Skeletal muscle tissue (tissue), 4 donors: ENCODE measurements around the gene CACNG6. TPM values are rescaled to one million over a fixed set of nuclear protein-coding genes. Genes with fewer than 3 reads are reported as not detected.

ENCODE experiments used
- H3K27ac ChIP-seq: one replicate; pipeline ENCODE4 v1.7.0; 2013; ENCODE audit warnings: mild to moderate bottlenecking, low read depth, low read length, inconsistent platforms
- H3K27me3 ChIP-seq, 3 donors: one replicate each; pipeline ENCODE4 v1.7.0; 2013; ENCODE audit warnings: low read length in 3 of 3; ENCODE audit not compliant: control insufficient read depth in 3 of 3, insufficient read depth in 3 of 3
- H3K36me3 ChIP-seq, 3 donors: one replicate each; pipeline ENCODE4 v1.7.0; 2013; ENCODE audit warnings: low read length in 3 of 3; ENCODE audit not compliant: control insufficient read depth in 3 of 3, insufficient read depth in 3 of 3
- H3K4me1 ChIP-seq, 3 donors: one replicate each; pipeline ENCODE4 v1.7.0; 2013; ENCODE audit warnings: low read length in 3 of 3, mild to moderate bottlenecking in 3 of 3; ENCODE audit not compliant: control insufficient read depth in 3 of 3, insufficient read depth in 3 of 3
- H3K4me3 ChIP-seq, 3 donors: one replicate each; pipeline ENCODE4 v1.7.0; 2013; ENCODE audit warnings: low read length in 3 of 3
- H3K9ac ChIP-seq, 3 donors: one replicate each; pipeline ENCODE4 v1.7.0; 2013; ENCODE audit warnings: low read length in 3 of 3, mild to moderate bottlenecking in 3 of 3, moderate library complexity in 2 of 3, low read depth in 1 of 3
- H3K9me3 ChIP-seq, 3 donors: one replicate each; pipeline ENCODE4 v1.7.0; 2013; ENCODE audit warnings: low read length in 3 of 3; ENCODE audit not compliant: control insufficient read depth in 3 of 3
- total RNA-seq: library from RNA; depleted of rRNA; stranded (reverse); fragments of >200 nt; gene quantifications from one replicate; pipeline ENCODE4 v1.2.3, GENCODE V29; 2014
- donor health status: Osteomylitis.

The CACNG6 gene
- total RNA-seq, 1 donor from 2014 or later = 17.7 TPM

DNA sequence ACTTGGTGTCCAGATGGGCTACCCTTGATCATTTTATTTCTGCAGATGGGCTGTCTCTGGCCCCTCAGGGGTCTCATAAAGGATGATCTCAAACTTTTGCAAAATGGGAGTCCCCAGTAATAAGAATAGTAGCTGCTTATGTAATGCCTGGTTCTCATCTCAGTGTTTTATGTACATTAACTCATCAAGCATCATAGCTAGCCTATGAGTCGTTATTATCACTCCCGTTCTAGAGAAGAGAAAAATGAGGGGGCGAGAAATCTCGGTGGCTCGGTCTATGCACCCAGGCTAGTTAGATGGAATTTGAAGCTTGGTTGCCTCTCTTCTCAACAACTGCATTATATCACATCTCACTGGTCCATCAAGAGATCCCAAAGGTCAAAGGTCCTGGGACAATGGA, 3.4 kb downstream of the CACNG6 start:
- Histone ChIP-seq H3K4me3 (peak overlapping the region in 2 of 3 donors; percentile 57 to 76), H3K36me3 (peaks cover 5 to 7% (median 7%) of the 10 kb centered on the region in 3 donors), H3K4me1 (peaks cover 24 to 39% (median 28%) of the 10 kb centered on the region in 3 donors), H3K9me3 (no peaks in the 10 kb centered on the region), H3K27me3 (peaks cover 4 to 23% (median 14%) of the 10 kb centered on the region in 3 donors), H3K27ac (no peak overlapping the region), H3K9ac (no peak overlapping the region)

DNA sequence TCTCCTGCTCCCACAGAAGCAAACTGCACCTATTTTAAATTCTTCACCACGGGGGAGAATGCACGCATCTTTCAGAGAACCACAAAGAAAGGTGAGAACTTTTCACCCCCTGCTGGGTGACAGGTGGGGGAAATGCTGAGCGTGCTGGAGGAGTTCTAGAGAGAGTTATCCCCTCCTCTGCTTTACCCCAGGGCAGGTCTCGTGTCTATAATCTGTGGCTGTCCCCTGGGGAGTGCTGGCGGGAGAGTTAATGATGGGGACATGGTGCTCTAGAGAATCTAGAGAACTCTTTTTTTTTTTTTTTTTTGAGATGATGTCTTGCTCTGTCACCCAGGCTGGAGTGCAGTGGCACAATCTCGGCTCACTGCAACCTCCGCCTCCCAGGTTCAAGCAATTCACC, 6.8 kb downstream of the CACNG6 start:
- H3K36me3 ChIP-seq = peaks cover 11 to 26% (median 12%) of the 10 kb centered on the region in 3 donors
- peaks cover 20 to 31% (median 22%) of the 10 kb centered on the region in 3 donors for H3K4me1 ChIP-seq
- H3K9ac ChIP-seq = no peak overlapping the region
- no peak overlapping the region for H3K27ac ChIP-seq
- H3K9me3 ChIP-seq = no peaks in the 10 kb centered on the region
- H3K4me3 ChIP-seq = no peak overlapping the region
- peaks cover 4 to 18% (median 10%) of the 10 kb centered on the region in 3 donors for H3K27me3 ChIP-seq

DNA sequence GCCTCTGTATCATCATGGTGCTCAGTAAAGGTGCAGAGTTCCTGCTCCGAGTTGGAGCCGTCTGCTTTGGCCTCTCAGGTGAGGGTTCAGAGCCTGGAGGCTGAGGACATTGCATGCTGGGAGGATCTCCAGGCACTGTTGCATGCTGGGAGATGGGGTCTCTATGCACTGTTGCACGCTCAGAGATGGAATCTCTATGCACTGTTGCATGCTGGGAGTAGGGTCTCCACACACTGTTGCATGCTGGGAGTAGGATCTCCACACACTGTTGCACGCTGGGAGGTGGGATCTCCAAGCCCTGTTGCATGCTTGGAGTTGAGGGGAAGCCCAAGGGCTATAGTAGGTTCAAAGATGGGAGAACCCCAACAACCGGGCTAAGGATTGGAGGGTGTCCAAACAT, 8.3 kb downstream of the CACNG6 start:
- H3K36me3 ChIP-seq = peaks cover 11 to 26% (median 12%) of the 10 kb centered on the region in 3 donors

DNA sequence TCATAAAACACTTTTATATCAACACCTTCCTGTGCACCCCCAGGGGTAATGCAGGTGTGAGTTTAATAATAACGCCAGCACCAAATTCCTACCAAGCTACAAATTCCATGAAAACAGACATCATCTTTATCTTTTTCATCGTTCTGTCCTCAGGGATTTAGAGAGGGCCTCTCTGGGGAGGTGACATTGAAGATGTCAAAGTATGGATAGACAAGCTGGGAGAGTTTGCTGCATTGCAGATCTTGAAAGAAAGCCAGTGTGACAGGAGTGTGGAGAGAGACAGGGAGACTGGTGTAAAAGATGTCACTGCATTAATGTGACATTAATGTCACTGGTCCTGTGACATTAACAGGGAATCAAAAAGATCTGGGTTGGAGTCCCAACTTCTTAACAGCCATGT, 10.1 kb downstream of the CACNG6 start:
- Histone ChIP-seq H3K36me3 (peaks cover 11 to 26% (median 12%) of the 10 kb centered on the region in 3 donors), H3K4me3 (no peak overlapping the region), H3K27ac (no peak overlapping the region), H3K9ac (no peak overlapping the region), H3K9me3 (no peaks in the 10 kb centered on the region), H3K27me3 (peaks cover 0 to 6% (median 0%) of the 10 kb centered on the region in 3 donors), H3K4me1 (peaks cover 0 to 9% (median 0%) of the 10 kb centered on the region in 3 donors)

More for the DNA sequence above, 8.3 kb downstream of the CACNG6 start:
- no peak overlapping the region for H3K4me3 ChIP-seq
- no peak overlapping the region for H3K27ac ChIP-seq
- no peaks in the 10 kb centered on the region for H3K9me3 ChIP-seq
- H3K27me3 ChIP-seq = peaks cover 0 to 8% (median 0%) of the 10 kb centered on the region in 3 donors
- no peak overlapping the region for H3K9ac ChIP-seq
- H3K4me1 ChIP-seq = peaks cover 5 to 16% (median 9%) of the 10 kb centered on the region in 3 donors

- no peak overlapping the region for H3K4me3 ChIP-seq
Measured at GRCh38 chr19:54002495-54003315, 11.3 kb downstream of the CACNG6 start.

GRCh38 chr19:54009440-54009839, 18.0 kb downstream of the CACNG6 start:
- Histone ChIP-seq H3K9ac (no peak overlapping the region), H3K4me3 (no peak overlapping the region), H3K27me3 (peaks cover 0 to 2% (median 0%) of the 10 kb centered on the region in 3 donors), H3K27ac (no peak overlapping the region), H3K36me3 (peaks cover 0 to 3% (median 3%) of the 10 kb centered on the region in 3 donors), H3K4me1 (peaks cover 0 to 7% (median 4%) of the 10 kb centered on the region in 3 donors), H3K9me3 (no peaks in the 10 kb centered on the region)

More at GRCh38 chr19:54002495-54003315, 11.3 kb downstream of the CACNG6 start:
- H3K27ac ChIP-seq = no peak overlapping the region
- H3K9me3 ChIP-seq = no peaks in the 10 kb centered on the region
- H3K4me1 ChIP-seq = peaks cover 0 to 6% (median 0%) of the 10 kb centered on the region in 3 donors
- peaks cover 0 to 6% (median 0%) of the 10 kb centered on the region in 3 donors for H3K27me3 ChIP-seq
- H3K36me3 ChIP-seq = peaks cover 11 to 29% (median 12%) of the 10 kb centered on the region in 3 donors
- H3K9ac ChIP-seq = no peak overlapping the region

DNA sequence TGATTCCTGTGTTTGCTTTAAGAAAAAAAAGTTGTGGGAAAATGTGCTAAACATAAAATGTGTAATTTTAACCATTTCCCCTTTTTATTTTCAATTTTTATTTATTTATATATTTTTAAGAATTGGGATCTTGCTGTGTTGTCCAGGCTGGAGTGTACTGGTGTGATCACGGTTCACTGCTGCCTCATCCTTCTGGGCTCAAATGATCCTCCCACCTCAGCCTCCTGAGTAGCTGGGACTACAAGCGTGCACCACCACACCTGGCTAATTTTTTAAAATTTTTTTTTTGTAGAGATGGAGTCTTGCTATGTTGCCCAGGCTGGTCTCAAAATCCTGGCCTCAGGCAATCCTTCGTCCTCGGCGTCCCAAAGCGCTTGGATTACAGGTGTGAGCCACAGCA, 19.0 kb downstream of the CACNG6 start:
- Histone ChIP-seq H3K27ac (no peak overlapping the region), H3K9ac (no peak overlapping the region), H3K36me3 (peaks cover 0 to 3% (median 3%) of the 10 kb centered on the region in 3 donors), H3K27me3 (peaks cover 0 to 6% (median 4%) of the 10 kb centered on the region in 3 donors), H3K4me3 (no peak overlapping the region), H3K4me1 (peaks cover 0 to 9% (median 4%) of the 10 kb centered on the region in 3 donors), H3K9me3 (no peaks in the 10 kb centered on the region)

DNA sequence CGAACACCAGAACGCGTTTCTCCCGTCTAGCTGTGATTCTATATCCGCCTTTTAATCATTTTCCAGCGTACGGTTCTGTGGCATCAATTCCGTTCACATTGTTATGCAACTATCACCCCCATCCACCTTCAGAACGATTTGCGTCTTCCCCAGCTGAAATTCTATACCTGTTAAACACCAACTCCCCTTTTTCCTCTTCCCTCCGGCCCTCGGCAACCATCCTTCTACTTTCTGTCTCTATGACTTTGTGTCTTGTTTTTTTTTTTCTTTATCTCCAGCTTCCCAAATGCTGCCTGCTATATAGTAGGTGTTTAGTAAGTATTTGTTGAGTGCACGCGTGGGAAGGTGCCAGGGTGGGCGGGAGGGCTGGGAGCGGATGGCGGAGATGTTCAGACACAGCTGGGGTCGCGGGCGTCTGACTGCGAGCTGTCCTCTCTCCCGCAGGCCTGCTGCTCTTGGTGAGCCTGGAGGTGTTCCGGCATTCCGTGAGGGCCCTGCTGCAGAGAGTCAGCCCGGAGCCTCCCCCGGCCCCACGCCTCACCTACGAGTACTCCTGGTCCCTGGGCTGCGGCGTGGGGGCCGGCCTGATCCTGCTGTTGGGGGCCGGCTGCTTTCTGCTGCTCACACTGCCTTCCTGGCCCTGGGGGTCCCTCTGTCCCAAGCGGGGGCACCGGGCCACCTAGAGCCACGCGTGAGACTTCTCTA, 20.2 kb downstream of the CACNG6 start:
- Histone ChIP-seq H3K4me3 (no peak overlapping the region), H3K27ac (no peak overlapping the region), H3K9ac (no peak overlapping the region), H3K4me1 (peaks cover 0 to 9% (median 4%) of the 10 kb centered on the region in 3 donors), H3K9me3 (no peaks in the 10 kb centered on the region), H3K27me3 (peaks cover 0 to 6% (median 4%) of the 10 kb centered on the region in 3 donors), H3K36me3 (peaks cover 0 to 3% (median 3%) of the 10 kb centered on the region in 3 donors)

DNA sequence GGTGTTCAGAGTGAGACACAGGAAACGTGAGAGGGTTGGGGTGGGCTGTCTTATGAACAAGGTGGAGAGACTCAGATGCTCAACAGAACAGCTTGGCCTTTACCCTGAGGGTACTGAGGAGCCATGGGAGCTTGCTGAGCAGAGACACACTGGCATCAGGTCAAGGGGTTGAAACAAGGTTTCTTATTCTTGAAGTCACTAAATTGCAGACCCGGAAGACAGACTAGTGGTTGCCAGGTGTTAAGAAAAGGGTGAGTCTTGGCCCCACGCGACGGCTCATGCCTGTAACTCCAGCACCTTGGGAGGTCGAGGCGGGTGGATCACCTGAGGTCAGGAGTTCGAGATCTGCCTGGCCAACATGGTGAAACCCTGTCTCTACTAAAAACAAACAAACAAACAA, 22.4 kb downstream of the CACNG6 start:
- Histone ChIP-seq H3K9me3 (no peaks in the 10 kb centered on the region), H3K27ac (no peak overlapping the region), H3K9ac (no peak overlapping the region), H3K4me1 (peaks cover 0 to 2% (median 0%) of the 10 kb centered on the region in 3 donors), H3K27me3 (peaks cover 0 to 6% (median 4%) of the 10 kb centered on the region in 3 donors), H3K36me3 (no peaks in the 10 kb centered on the region), H3K4me3 (no peak overlapping the region)
